ENCODE measurements around the gene NHLRC4. TPM values are rescaled to one million over a fixed set of nuclear protein-coding genes. Genes with fewer than 3 reads are reported as not detected.

NHLRC4 gene
- total and polyA plus RNA-seq, 2 of the 13 experiments (the other 11 are each of a cell fraction or from before 2014, with no cell fraction given): 0.40 to 0.59 TPM

DNA sequence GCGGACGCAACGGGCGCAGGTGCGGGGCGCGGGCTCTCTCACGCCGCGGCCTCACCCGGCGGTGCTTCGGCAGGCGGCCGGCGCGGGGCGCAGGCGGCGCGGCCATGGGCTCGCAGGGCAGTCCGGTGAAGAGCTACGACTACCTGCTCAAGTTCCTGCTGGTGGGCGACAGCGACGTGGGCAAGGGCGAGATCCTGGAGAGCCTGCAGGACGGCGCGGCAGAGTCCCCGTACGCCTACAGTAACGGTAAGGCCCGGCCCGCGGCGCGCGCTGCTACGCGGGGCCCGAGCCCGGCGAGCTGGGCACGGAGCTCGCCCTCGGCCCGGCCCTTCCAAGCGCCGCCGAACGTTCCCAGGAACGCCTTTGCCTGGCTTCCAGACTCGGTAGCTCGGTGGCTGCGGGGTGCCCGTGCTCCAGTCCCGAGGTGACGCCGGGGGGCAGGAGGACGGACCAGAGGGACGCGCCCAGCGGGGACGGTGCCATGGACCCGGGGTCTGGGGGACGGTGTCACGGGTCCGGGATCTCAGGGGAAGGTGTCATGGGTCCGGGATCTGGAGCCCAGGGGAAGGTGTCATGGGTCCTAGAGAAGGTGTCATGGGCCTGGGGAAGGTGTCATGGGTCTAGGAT is 23.5 kb downstream of the NHLRC4 start (continued):
- 0 out of 2 replicates have a peak, but pooled peaks have one; percentile 21 for TF ChIP-seq ZNF280B (CRISPR knock-in tag; IDR thresholded peaks at IDR 0.05; ENCODE audit: borderline replicate concordance)
- TF ChIP-seq MTF2 (CRISPR knock-in tag; IDR thresholded peaks at IDR 0.05; ENCODE audit: borderline replicate concordance): no peak
- no peak for TF ChIP-seq TOPORS (CRISPR knock-in tag; IDR thresholded peaks at IDR 0.05)
- TF ChIP-seq, protein P1, sequence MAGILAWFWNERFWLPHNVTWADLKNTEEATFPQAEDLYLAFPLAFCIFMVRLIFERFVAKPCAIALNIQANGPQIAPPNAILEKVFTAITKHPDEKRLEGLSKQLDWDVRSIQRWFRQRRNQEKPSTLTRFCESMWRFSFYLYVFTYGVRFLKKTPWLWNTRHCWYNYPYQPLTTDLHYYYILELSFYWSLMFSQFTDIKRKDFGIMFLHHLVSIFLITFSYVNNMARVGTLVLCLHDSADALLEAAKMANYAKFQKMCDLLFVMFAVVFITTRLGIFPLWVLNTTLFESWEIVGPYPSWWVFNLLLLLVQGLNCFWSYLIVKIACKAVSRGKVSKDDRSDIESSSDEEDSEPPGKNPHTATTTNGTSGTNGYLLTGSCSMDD (CRISPR knock-in tag; IDR thresholded peaks at IDR 0.05): no peak; the same call in 1 of the 2 replicates
- TF ChIP-seq ZNF589 (CRISPR knock-in tag; conservative IDR thresholded peaks at IDR 0.05): no peak
- TF ChIP-seq HIVEP1 (CRISPR knock-in tag; IDR thresholded peaks at IDR 0.05): no peak
- no peak for TF ChIP-seq ZBTB21 (CRISPR knock-in tag; IDR thresholded peaks at IDR 0.05)
- TF ChIP-seq NONO (IDR thresholded peaks at IDR 0.05): no peak
- TF ChIP-seq NONO (CRISPR knock-in tag; conservative IDR thresholded peaks at IDR 0.05): no peak
- TF ChIP-seq YY1 (IDR thresholded peaks at IDR 0.05; ENCODE audit: insufficient read depth, insufficient replicate concordance, low read depth, low read length): no peak
- TF ChIP-seq SETDB1 (CRISPR knock-in tag; IDR thresholded peaks at IDR 0.05; ENCODE audit: borderline replicate concordance): no peak
- no peak for TF ChIP-seq FOXC1 (CRISPR knock-in tag; IDR thresholded peaks at IDR 0.05; ENCODE audit: borderline replicate concordance)
- TF ChIP-seq BHLHE40 (IDR thresholded peaks at IDR 0.05; ENCODE audit: low read length): no peak
- no peak for TF ChIP-seq DBP (CRISPR knock-in tag; IDR thresholded peaks at IDR 0.05; ENCODE audit: not compliant biosample characterization)
- 0 out of 2 replicates have a peak, but pooled peaks have one; percentile 16 for TF ChIP-seq HOXA3 (CRISPR knock-in tag; IDR thresholded peaks at IDR 0.05)
- TF ChIP-seq, protein P2, sequence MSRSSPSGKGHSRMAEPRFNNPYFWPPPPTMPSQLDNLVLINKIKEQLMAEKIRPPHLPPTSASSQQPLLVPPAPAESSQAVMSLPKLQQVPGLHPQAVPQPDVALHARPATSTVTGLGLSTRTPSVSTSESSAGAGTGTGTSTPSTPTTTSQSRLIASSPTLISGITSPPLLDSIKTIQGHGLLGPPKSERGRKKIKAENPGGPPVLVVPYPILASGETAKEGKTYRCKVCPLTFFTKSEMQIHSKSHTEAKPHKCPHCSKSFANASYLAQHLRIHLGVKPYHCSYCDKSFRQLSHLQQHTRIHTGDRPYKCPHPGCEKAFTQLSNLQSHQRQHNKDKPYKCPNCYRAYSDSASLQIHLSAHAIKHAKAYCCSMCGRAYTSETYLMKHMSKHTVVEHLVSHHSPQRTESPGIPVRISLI (CRISPR knock-in tag; IDR thresholded peaks at IDR 0.05; ENCODE audit: borderline replicate concordance): no peak
- TF ChIP-seq ZNF777 (CRISPR knock-in tag; IDR thresholded peaks at IDR 0.05): 0 out of 2 replicates have a peak, but pooled peaks have one; percentile 39
- peak; percentile 67; the same call in 1 of the 2 replicates for TF ChIP-seq ARID4A (CRISPR knock-in tag; IDR thresholded peaks at IDR 0.05; ENCODE audit: borderline replicate concordance)
- TF ChIP-seq ZNF101 (CRISPR knock-in tag; IDR thresholded peaks at IDR 0.05; ENCODE audit: borderline replicate concordance, low read depth): no peak
- no peak for TF ChIP-seq FOXJ3 (CRISPR knock-in tag; IDR thresholded peaks at IDR 0.05; ENCODE audit: borderline replicate concordance)
